Osteocyte (in vitro differentiated cells): Measurements from ENCODE around the gene SNX12. TPM values are rescaled to one million over a fixed set of nuclear protein-coding genes. Genes with fewer than 3 reads are reported as not detected.

Source experiments
- DNase-seq: peaks from one replicate; pipeline ENCODE4 v3.0.0; 2021; ENCODE audit warnings: mixed read lengths; ENCODE audit not compliant: unreplicated experiment; ENCODE audit errors: extremely low spot score
- H3K27ac Mint-ChIP-seq: one replicate; pipeline ENCODE4 v1.8.0; 2021; ENCODE audit warnings: mild to moderate bottlenecking, mixed read lengths; ENCODE audit not compliant: unreplicated experiment
- H3K27me3 Mint-ChIP-seq: one replicate; pipeline ENCODE4 v1.8.0; 2021; ENCODE audit warnings: mixed read lengths; ENCODE audit not compliant: unreplicated experiment
- H3K36me3 Mint-ChIP-seq: one replicate; pipeline ENCODE4 v1.8.0; 2021; ENCODE audit warnings: mixed read lengths; ENCODE audit not compliant: unreplicated experiment
- H3K4me1 Mint-ChIP-seq: one replicate; pipeline ENCODE4 v1.8.0; 2021; ENCODE audit warnings: mixed read lengths; ENCODE audit not compliant: unreplicated experiment
- H3K4me3 Mint-ChIP-seq: one replicate; pipeline ENCODE4 v1.8.0; 2021; ENCODE audit warnings: mild to moderate bottlenecking, moderate library complexity, mixed read lengths; ENCODE audit not compliant: unreplicated experiment
- H3K9me3 Mint-ChIP-seq: one replicate; pipeline ENCODE4 v1.8.0; 2021; ENCODE audit warnings: mixed read lengths; ENCODE audit not compliant: unreplicated experiment
- CTCF ChIP-seq: fragments of 200-600 bp; sonication (generic); IDR thresholded peaks from 2 replicates; pipeline ENCODE4 v1.5.0; 2021; ENCODE audit warnings: antibody characterized with exemption, mild to moderate bottlenecking, moderate library complexity
- total RNA-seq: library from RNA; stranded (reverse); gene quantifications from 2 replicates; pipeline ENCODE4 v1.2.1, GENCODE V29; 2021

The SNX12 gene
- total RNA-seq, 1 donor from 2014 or later: 64.0 TPM

DNA sequence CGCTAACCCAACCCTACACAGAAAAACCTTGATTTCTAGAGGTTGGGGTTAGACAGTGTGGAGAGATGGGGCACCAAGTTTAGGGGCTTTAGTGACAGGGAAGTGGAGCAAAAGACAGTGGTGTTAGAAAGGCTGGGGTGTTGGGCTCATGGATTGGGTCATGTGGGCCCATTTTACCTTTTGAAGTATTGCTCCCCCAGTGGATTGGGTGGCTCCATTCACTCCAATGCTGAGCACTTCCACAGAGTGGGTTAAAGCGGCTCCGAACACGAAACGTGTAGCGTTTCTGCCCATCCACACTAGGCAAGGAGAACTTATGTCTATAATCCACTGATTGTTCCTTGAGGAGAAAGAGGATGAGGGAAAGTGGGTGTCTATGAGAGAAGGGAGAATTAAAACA lies 40.9 kb upstream of the SNX12 start:
- Mint-ChIP-seq H3K9me3 (no peaks in the 10 kb centered on the region), H3K4me1 (peaks cover 4% of the 10 kb centered on the region), H3K4me3 (no peak overlapping the region), H3K27me3 (no peaks in the 10 kb centered on the region), H3K27ac (no peak overlapping the region), H3K36me3 (no peaks in the 10 kb centered on the region)
- DNase-seq: no peak
- TF ChIP-seq CTCF: no peak

DNA sequence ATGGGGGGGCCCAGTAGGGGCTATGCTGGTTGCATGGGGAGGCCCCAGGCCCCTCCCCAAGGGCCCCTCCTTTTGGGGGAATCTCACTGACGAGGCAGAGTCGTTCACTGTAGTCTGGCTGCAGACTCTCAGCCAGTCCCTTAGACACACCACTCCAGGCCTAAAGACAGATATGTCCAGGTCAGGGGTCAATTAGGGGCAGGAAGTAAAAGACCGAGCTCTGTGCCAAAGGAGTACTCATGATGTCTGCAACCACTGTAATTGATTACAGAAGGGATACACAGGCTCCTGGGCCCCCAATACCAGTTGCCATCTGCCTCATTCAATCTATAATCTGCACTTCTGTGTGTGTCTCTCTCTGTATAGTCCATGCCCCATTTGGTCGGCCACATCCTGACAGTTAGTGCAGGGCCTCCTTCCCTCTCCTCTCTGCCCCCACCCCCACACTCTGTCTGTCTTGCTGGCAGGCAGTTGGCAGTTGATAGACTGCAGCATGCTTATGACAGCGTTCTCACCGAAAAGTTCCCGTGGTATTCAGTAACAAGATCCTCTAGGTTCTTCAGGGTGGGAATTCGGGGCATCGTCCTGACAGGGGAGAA lies 39.7 kb upstream of the SNX12 start:
- no peak for TF ChIP-seq CTCF
- H3K9me3 Mint-ChIP-seq: no peaks in the 10 kb centered on the region
- no peaks in the 10 kb centered on the region for H3K36me3 Mint-ChIP-seq
- H3K4me1 Mint-ChIP-seq: peaks cover 12% of the 10 kb centered on the region
- no peak overlapping the region for H3K4me3 Mint-ChIP-seq
- no peak overlapping the region for H3K27ac Mint-ChIP-seq
- H3K27me3 Mint-ChIP-seq: no peaks in the 10 kb centered on the region
- DNase-seq: no peak

GRCh38 chrX:71107245-71107644 lies 39.1 kb upstream of the SNX12 start:
- no peak for TF ChIP-seq CTCF
- no peaks in the 10 kb centered on the region for H3K27me3 Mint-ChIP-seq
- H3K4me1 Mint-ChIP-seq: peaks cover 16% of the 10 kb centered on the region
- no peaks in the 10 kb centered on the region for H3K36me3 Mint-ChIP-seq
- no peaks in the 10 kb centered on the region for H3K9me3 Mint-ChIP-seq
- no peak overlapping the region for H3K4me3 Mint-ChIP-seq
- H3K27ac Mint-ChIP-seq: no peak overlapping the region
- DNase-seq: no peak

DNA sequence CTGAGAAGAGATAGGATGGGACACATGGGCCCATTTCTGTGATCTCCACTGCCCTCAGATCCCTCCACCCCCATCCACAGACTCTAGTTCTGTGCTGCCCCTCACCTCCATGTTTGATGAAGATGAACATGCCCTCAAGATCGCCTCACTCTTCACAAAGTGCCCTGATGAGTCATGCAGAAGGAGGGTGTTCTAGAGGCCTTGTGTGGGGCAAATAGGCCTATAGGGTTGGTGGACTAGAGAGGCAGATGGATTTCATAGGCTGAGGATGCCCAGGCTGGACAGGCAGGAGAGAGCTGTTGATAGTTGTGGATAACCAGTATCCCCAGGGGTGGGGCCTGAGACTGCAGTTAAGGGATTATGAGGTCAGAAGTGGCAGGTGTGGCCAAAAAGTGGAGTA lies 38.3 kb upstream of the SNX12 start, which contains the start of gene CXorf65:
CXorf65 (minus strand) TSS at position 314 of the 400 bp plus-strand sequence; CDS start at position 130, 184 bp downstream.
- no peak within 1 kb of the TSS for H3K27ac Mint-ChIP-seq
- TF ChIP-seq CTCF: no peak
- no peaks in the 10 kb centered on the region for H3K9me3 Mint-ChIP-seq

DNA sequence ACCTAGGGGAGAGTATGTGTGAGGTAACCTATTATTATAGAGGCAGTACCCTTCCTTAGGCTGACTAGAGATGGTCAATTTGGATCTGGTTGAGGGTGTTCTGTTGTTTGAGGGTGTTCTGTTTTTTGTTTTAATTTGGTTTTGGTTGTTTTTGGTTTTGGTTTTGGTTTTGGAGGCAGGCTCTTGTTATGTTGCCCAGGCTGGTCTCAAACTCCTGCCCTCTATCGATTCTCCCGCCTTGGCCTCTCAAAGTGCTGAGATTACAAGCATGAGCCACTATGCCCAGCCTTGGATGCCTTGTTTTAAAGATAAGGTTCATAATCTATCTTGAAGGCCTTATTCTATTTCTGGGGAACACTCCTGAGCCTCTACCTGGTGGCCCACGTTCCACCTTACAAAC lies 37.5 kb upstream of the SNX12 start:
- no peak for TF ChIP-seq CTCF
- Mint-ChIP-seq H3K27me3 (no peaks in the 10 kb centered on the region), H3K36me3 (no peaks in the 10 kb centered on the region), H3K27ac (no peak overlapping the region), H3K9me3 (no peaks in the 10 kb centered on the region), H3K4me3 (no peak overlapping the region), H3K4me1 (peaks cover 16% of the 10 kb centered on the region)
- DNase-seq: no peak

More for the DNA sequence above, 38.3 kb upstream of the SNX12 start, which contains the start of gene CXorf65:
- no peak within 1 kb of the TSS for H3K4me3 Mint-ChIP-seq
- no peaks in the 10 kb centered on the region for H3K27me3 Mint-ChIP-seq
- DNase-seq: no peak
- no peaks in the 10 kb centered on the region for H3K36me3 Mint-ChIP-seq
- H3K4me1 Mint-ChIP-seq: peaks cover 16% of the 10 kb centered on the region
